ENCODE data around the gene LCN9. TPM values are rescaled to one million over a fixed set of nuclear protein-coding genes. Genes with fewer than 3 reads are reported as not detected.
"Not testable (repeated sequence)": the region's sequence is repeated elsewhere in the genome, so short reads cannot be mapped to it uniquely, and the experiment has no call there.

The LCN9 gene
- total RNA-seq, 1 donor from 2014 or later = not detected

DNA sequence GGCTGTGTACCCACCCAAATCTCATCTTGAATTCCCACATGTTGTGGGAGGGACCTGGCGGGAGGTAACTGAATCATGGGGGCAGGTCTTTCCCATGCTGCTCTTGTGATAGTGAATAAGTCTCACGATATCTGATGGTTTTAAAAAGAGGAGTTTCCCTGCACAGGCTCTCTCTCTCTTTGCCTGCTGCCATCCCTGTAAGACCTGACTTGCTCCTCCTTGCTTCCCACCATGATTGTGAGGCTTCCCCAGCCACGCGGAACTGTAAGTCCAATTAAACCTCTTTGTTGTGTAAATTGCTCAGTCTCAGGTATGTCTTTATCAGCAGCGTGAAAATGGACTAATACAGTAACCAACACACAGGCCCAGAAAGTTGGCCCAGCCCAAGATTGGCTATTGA is 5.9 kb downstream of the LCN9 start:
- peak; percentile 15 for DNase-seq (ENCODE audit: low spot score)
- ATAC-seq; intact Hi-C loops (cut with DNase I): not testable (repeated sequence)

DNA sequence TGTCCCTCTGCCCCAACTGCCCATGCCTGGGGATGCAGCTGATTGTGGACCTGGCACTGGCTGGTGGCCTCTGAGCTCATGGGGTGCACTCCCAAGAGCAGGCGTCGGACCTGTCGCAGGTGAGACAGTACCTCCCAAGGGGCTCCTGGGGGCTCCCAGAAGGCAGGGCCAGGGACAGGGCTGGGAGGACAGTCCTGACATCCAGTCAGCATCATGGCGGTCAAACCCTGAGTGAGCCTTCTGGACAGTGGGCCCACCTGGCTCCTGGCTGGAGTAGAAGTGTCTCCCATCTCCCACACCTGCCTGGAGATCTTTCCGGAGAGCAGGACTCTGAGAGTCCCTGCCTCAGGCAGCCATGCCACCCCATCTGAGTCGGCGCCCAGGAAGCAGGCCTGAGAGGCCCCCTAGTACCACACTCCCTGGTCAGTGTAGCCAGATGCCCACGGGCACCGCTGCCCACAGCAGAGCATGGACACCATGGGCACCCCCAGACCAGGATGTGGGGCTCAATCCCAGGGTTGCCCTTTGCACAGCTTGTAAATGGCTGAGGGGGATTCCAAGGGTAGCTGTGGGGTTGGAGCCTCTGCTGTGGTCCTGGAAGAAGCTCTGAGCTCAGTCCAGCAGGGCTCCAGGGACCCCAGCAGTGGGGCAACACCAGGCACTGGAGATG is 6.6 kb downstream of the LCN9 start:
- intact Hi-C loops (cut with DNase I) = no loop called here
- ATAC-seq (no peak), DNase-seq (ENCODE audit: low spot score) (peak; percentile 31)

DNA sequence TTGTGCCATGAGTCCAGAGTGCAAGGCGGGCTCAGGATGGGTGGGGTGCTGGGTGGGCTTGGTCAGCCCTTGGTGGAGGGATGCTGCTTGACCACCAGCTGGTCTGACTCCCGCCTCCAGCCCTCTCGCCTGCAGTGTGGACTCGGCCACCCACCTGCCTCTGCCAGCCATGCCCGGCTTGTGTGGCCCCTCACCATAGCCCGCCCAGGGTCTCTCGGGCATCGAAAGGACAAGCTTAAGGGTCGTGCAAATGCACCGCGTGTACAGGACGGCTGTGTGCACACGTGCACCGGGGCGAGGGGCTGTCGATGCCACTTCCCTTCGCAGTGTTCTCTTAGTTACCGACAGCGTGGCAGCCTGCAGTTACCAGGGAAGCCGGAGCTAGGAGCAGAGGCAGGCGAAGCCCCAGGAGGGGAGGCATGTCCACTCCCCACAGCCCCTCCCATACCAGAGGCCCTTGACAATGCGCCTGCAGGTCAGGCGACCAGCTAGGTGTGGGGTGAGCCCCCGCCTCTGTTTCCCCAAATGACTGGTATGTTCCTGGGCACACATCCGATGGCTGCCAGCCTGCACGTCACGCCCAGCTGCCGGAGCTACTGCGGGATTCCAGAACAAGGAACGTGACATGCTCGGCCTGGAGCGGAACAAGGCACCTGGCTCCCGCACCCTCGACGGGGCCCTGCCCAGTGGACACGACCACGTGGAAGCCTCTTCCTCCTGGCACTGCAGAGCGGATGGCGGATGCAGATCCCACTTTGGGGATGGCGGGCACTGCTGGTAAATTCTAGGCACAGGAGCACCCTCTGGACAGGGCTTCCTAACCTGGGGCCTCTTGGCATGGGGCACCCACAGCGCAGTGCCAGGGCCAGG is 7.8 kb downstream of the LCN9 start:
- intact Hi-C loops (cut with DNase I) = no loop called here
- no peak for DNase-seq (ENCODE audit: low spot score)
- no peak for ATAC-seq

DNA sequence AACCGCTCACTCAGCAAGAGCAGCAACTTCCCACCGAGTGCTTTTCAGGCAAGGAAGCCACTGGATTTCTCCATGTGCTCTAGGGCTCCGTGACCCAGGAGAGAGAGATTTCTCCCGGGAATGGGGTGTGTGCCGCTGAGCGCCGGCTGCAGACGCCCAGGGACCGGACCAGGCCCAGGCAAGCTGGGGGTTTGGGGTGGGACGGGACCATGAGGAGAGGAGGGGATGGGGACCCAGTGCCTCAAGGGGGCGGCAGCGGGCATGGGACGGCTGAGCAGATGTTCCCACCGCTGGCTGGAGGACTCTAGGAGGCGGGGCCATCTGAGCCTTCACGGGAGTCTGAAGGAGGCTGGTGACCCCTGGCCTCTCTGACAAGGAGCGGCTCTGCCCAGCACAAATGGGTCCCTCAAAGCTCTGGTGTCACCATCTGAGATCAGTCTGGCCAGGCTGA is 8.5 kb downstream of the LCN9 start:
- ATAC-seq (no peak), DNase-seq (ENCODE audit: low spot score) (no peak)
- intact Hi-C loops (cut with DNase I) = no loop called here

DNA sequence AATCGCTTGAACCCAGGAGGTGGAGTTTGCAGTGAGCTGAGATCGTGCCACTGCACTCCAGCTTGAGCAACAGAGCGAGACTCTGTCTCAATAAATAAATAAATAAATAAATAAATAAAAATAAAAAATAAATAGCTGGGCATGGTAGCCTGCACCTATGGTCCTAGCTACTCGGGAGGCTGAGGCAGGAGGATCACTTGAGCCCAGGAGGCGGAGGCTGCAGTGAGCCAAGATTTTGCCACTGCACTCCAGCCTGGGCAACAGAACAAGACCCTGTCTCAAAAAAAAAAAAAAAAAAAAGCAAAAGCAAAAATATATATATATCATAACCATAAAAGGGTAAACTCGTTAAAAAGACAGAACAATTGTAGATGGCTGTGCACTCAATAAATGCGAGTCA is 9.7 kb downstream of the LCN9 start:
- DNase-seq (ENCODE audit: low spot score); intact Hi-C loops (cut with DNase I); ATAC-seq: not testable (repeated sequence)

DNA sequence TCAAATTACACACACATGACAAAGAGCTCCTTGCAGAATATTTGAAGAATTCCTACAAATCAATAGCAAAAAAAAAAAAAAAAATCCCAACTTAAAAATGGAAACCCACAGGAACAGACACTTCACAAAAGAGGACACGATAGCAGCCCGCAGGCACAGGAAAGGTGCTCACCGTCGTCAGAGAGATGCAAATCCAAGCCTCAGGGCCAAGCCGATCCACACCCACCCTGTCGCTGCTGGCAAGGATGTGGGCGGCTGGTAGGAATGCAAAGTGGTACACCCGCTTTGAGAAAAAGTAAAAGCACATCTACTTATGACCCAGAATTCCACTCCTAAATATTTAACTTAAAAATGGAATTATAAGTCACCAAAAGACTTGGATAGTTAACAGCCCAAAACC is 10.8 kb downstream of the LCN9 start:
- intact Hi-C loops (cut with DNase I) = no loop called here

DNA sequence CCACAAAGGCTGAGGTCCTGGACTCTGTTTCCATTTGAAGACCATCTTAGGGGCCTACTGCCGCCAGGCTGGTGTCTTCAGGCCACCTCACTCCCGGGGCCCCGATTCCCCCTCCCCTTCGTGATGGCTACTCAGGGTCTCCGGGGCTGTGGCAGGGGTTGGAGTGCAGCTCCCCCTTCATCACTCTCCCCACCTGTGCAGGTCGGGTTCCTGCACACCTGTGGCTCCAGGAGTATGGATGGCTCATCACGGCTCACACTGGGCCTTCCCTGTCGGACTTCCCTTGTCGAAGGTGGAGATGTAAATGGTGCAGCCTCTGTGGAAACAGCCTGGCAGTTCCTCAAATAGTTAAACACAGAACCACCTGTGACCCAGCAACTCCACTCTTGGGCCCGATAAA is 11.9 kb downstream of the LCN9 start:
- no peak for DNase-seq (ENCODE audit: low spot score)
- intact Hi-C loops (cut with DNase I) = no loop called here
- ATAC-seq = no peak

More for the DNA sequence above, 10.8 kb downstream of the LCN9 start:
- no peak for DNase-seq (ENCODE audit: low spot score)
- ATAC-seq = no peak

DNA sequence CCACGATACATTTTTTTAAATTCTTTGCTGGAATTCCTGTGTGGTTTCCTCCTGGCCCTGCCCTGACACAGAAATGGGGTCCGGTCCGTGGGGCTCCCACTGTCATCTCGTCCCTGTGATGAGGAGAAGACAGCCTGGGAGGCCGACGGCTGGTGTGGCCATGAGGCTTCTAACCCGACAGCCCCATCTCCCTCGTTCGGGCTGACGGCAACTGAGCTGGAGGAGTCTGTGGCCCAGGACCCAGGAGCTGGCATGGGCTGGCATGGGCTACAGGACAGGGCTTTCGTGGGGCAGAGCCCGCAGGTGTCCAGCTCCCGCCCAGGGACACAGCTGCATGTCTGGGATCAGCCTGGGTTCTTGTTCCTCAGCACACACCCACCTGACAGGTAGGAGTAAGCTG is 13.8 kb downstream of the LCN9 start:
- DNase-seq (ENCODE audit: low spot score) = no peak
- ATAC-seq = no peak
- intact Hi-C loops (cut with DNase I) = no loop called here

DNA sequence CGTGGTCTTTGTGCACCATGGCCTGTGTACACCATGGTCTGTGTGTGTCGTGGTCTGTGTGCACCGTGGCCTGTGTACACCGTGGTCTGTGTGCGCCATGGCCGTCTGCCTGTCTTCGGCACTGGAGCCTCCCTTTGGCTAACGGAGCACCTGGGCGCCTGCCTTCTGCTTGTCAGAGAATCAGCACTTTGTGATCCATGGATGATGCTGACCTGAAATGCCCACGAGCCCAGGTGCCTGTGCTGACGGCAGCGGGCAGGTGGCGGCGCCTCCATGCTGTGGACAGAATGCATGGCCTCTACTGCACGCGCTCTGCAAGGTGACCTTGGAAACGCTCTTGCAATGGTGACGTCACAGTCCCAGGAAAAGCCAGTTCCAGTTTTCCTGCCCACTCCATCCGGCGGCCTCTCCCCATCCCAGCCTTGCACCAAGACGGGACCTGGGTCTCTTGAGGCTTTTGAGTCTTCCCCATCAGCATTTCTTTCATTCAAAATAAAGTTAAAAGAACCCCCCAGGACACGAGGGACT is 14.6 kb downstream of the LCN9 start:
- intact Hi-C loops (cut with DNase I) = no loop called here
- DNase-seq (ENCODE audit: low spot score) (no peak), ATAC-seq (no peak)

DNA sequence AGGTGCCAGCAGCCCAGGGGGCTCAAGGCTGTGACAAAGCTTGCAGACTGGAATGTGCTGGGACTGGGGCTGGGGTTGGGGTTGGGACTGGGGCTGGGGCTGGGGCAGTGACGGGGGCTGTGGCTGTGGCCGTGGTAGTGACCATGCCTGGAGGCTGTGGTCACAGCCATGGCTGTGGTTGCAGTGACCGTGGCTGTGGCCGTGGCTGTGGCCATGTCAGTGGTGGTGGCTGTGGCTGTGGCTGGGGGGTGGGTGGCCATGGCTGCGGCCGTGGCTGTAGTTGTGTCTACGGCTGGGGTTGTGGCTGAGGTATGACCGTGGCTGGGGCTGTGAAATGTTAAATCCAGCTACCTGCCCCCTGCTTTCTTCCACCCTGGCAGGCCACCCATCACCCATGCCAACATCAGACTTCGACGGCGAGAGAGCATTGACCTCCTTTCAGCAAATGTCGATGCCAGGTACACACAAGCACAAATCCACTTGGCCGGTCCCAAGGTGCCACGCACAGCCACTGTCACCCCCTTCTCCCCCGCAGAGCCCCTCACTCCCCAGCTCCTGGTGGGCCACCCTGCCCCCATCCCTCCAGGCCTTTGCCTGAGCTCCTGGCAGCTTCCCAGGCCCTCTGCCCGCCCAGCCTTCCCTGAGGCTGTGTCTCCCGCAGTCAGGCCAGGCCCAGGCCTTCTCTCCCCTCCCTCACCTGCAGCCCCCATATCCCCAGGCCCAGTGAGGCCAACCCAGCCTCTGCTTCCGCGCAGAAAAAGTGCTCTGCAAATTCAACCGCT is 15.3 kb downstream of the LCN9 start:
- intact Hi-C loops (cut with DNase I) = no loop called here
- no peak for DNase-seq (ENCODE audit: low spot score)
- no peak for ATAC-seq

DNA sequence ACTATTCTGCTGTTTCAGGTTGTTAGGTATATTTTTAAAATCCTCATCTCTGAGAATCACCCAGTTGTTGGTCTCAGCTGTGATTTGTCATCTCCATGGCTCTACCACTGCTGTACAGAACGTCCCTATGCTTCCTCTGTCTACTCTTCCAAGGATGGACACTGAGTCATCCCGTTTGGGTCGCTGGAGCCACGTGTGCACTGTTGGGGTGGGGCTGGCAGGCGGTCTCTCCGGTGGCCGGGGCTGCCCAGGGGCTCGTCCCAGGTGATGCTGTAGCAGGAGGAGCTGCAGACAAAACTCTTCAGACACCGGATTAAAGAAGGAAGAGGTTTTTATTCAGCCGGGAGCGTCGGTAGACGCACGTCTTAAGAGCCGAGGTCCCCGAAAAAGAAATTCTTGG is 16.9 kb downstream of the LCN9 start:
- ATAC-seq (no peak), DNase-seq (ENCODE audit: low spot score) (no peak)
- intact Hi-C loops (cut with DNase I) = no loop called here

DNA sequence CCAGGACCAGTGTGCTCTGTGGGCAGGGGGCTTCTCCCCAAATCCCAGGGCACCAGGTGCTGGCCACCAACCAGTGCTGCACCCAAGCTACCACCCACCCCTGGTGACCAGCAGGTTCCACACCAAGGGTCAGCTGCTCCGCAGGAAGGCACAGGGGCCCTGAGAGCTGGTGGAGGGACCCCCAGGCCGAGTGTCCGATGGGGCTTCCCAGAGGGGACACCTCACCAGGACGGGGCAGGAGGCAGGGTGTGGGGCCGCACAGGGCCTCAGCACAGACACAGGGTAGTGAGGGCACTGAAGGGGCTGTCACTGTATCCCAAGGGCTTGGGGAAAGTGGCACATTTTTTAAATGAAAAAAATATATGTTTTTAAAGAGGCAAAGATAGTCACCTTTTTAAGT is 18.1 kb downstream of the LCN9 start:
- intact Hi-C loops (cut with DNase I) = no loop called here
- no peak for ATAC-seq
- no peak for DNase-seq (ENCODE audit: low spot score)

DNA sequence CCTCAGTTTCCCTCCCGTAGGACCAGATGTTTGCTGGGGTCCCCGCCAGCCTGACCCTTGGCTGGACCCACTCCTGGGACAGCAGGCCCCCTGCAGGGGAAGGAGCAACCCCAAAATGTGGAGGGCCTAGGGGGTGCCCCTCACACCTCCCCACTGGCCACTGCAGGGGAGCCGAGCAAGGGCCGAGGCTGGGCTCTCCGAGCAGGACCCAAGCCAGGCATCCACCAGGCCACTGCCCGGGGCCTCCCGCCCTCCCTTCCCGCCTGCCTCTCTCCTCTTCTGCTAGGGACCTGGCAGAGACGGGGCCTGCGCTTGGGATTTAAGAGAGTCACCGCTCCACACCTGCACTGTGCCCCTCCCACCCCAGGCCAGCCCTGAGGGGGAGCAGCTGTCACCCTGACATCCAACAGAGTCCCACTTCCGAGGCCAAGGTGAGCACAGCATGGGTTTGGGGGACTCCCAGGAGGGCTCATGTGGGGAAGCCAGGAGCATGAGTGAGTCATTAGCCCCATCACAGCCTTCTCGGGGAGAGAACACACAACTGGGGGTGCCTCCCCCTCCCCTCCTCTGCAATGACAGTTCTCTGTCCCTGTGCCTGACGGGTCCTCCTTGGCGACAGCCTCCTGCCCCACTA is 20.4 kb downstream of the LCN9 start:
- ATAC-seq (no peak), DNase-seq (ENCODE audit: low spot score) (no peak)
- intact Hi-C loops (cut with DNase I) = no loop called here

DNA sequence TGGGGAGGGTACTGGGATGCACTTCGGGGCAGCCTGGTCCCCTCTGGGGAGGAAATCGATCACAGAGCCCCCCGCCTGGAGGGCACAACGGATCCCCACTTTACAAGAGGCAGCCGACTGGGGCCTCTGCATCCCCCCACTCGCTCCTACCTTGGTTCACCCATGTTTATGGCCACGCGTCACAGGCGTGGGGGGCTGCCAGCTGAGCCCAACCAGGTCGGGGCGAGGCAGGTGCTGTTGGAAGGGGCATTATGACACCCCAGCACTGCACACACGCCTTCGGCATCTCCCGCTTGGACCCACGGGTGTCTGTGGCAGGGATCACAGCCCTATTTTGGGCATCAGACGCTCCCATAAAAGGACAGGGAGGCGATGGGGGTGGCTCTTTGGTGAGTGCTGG is 21.6 kb downstream of the LCN9 start:
- ATAC-seq (no peak), DNase-seq (ENCODE audit: low spot score) (no peak)
- intact Hi-C loops (cut with DNase I) = loop anchor here (5.0 kb wide), 1 partner anchor 378 kb away; no protein-coding TSS in a partner anchor

DNA sequence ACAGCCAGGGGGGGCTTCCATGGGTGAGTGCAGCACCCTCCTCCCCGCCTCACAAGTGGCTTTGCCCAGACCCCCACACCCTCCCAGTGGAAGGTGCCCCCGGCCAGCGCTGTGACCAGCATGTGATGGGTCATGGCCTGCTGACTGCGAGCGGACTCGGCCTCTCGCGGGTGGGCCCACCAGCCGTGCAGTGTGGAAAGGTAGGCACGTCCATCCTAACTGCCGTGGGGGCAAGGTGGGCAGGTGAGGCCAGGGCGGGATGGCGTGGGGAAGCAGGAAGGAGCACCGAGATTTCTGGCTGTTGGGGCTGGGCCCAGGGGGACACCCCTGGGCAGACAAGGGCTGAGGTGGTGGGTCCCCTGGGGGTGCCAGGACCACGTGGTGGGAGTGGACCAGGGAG is 24.1 kb downstream of the LCN9 start:
- ATAC-seq = no peak
- no peak for DNase-seq (ENCODE audit: low spot score)
- intact Hi-C loops (cut with DNase I) = loop anchor here (5.0 kb wide), 1 partner anchor 375 kb away; no protein-coding TSS in a partner anchor

DNA sequence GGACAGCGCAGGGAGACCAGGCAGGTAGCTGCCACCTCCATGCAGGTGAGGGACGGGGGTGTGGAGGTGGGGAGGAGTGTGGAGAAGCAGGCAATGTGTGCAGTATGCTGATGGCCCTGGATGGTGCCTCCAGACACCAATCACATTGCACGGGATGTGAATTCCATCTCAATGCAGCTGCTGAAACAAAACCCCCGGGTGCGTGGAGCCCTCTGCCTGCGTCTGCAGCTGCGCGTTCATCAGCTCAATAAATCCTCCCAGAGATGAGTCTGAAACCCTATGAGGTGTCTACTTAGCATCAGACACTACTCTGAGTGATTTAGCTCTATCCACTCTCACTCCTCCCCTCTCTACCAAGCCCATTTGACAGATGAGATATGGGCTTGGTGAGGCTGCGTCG is 25.9 kb downstream of the LCN9 start:
- DNase-seq (ENCODE audit: low spot score) (no peak), ATAC-seq (no peak)
- intact Hi-C loops (cut with DNase I) = loop anchor here (5.0 kb wide), 1 partner anchor 373 kb away; no protein-coding TSS in a partner anchor

DNA sequence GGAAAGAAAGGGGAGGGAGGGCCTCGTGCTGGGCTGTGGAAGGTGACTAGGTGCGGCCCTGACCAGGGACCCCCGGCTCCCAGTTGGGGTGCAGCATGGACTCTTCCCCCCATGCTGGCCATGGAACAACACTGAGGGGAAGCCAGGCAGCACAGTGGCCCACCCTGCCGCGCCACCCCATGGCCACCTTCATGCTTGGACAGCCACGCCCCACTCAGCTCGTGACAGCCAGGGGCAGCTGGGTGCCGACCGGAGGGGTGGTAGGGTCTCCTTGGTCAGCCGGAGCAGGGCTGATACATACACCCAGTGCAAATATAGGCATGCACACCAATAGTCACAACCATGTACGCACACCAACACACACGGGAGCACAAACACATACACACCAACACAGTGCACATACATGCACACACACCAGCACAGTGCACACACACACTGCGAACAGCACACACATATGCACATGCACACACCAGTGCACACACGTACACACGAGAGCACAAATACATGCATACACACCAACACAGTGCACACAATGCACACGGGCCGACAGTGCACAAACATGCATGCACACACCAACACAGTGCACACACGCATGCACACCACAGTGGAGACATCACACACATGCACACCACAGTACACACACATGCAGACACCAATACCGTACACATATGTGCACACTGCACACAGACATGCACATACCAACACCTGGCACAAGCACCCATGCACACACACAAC is 27.9 kb downstream of the LCN9 start:
- ATAC-seq = no peak
- DNase-seq (ENCODE audit: low spot score) = no peak
- intact Hi-C loops (cut with DNase I) = no loop called here

DNA sequence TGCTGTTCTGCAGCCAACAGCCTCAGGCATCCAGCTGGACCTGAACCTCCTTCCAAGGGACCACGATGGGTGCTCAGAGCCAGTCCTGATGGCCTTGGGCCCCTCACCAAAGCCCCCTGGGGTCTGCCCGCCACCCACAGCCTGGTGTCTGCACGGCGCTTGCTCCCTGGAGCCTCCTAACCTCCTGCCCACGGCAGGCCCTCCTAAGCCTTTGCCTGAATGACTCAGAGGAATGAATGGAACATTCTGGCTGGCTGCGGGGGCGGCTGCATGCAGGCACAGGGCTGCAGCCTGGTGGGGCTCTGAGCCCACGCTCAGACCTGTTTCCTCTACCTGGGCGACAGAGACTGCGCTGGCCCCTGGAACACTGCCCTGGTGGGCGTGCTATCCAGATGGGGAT is 29.3 kb downstream of the LCN9 start:
- no peak for ATAC-seq
- DNase-seq (ENCODE audit: low spot score) = no peak
- intact Hi-C loops (cut with DNase I) = no loop called here
